Mononuclear cell (primary cell): Measurements from ENCODE around the gene C11orf98. TPM values are rescaled to one million over a fixed set of nuclear protein-coding genes. Genes with fewer than 3 reads are reported as not detected.

Source experiments
- H3K27me3 ChIP-seq: 2 replicates; pipeline ENCODE4 v1.6.0; 2011; ENCODE audit warnings: low read length, control low read depth; ENCODE audit not compliant: insufficient read depth
- H3K4me1 ChIP-seq: 2 replicates; pipeline ENCODE4 v1.5.1; 2011; ENCODE audit warnings: mild to moderate bottlenecking, low read length, control low read depth; ENCODE audit not compliant: insufficient read depth
- H3K4me3 ChIP-seq: 2 replicates; pipeline ENCODE4 v1.5.1; 2011; ENCODE audit warnings: mild to moderate bottlenecking, low read length, moderate library complexity
- H3K9me3 ChIP-seq: 2 replicates; pipeline ENCODE4 v1.5.1; 2011; ENCODE audit warnings: low read depth, mild to moderate bottlenecking, control low read depth, low read length
- total RNA-seq: library from RNA; depleted of rRNA; stranded (reverse); fragments of >200 nt; gene quantifications from one replicate; pipeline ENCODE4 v1.2.3, GENCODE V29; 2012

C11orf98 gene
- total RNA-seq, 1 donor, result 4.9 TPM

DNA sequence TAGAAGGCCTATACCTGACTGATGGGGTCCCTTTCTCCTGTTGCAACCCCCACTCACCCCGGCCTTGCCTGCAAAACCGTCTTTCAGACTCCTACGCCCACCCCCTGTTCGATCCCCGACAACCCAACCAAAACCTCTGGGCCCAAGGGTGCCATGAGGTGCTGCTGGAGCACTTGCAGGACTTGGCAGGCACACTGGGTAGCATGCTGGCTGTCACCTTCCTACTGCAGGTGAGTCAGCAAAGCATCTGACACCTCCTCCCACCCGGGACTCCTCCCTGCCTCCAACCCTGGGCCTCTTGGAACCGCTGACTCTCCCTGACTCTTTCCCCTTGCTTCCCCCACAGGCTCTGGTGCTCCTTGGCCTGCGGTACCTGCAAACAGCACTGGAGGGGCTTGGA lies 50.7 kb downstream of the C11orf98 start:
- H3K27me3 ChIP-seq, result no peaks in the 10 kb centered on the region
- H3K4me1 ChIP-seq, result peaks cover 19% of the 10 kb centered on the region
- no peak overlapping the region for H3K4me3 ChIP-seq
- H3K9me3 ChIP-seq, result no peaks in the 10 kb centered on the region

DNA sequence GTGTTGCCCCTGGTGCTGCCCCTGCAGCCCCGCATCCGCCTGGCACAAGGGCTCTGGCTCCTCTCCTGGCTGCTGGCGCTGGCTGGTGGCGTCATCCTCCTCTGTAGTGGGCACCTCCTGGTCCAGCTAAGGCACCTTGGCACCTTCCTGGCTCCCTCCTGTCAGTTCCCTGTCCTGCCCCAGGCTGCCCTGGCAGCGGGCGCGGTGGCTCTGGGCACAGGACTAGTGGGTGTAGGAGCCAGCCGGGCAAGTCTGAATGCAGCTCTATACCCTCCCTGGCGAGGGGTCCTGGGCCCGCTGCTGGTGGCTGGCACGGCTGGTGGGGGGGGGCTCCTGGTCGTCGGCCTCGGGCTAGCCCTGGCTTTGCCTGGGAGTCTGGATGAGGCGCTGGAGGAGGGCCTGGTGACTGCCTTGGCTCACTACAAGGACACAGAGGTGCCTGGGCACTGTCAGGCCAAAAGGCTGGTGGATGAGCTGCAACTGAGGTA lies 51.7 kb downstream of the C11orf98 start:
- H3K4me1 ChIP-seq, result peaks cover 19% of the 10 kb centered on the region
- H3K9me3 ChIP-seq, result no peaks in the 10 kb centered on the region
- H3K4me3 ChIP-seq, result no peak overlapping the region

More for the DNA sequence above, 51.7 kb downstream of the C11orf98 start:
- no peaks in the 10 kb centered on the region for H3K27me3 ChIP-seq

Other genes starting within 250 kb of the C11orf98 start
- gene SCGB1A1, start 246.2 kb downstream of the C11orf98 start, total RNA-seq, result not detected
- gene AHNAK, start 118.4 kb downstream of the C11orf98 start, total RNA-seq, result 281 TPM
- 2,066 TPM for gene EEF1G, start 91.3 kb downstream of the C11orf98 start, total RNA-seq
- 3.3 TPM for gene TUT1, start 73.7 kb downstream of the C11orf98 start, total RNA-seq
- gene MTA2, start 63.3 kb downstream of the C11orf98 start, total RNA-seq, result 102 TPM
- 32.2 TPM for gene EML3, start 52.4 kb downstream of the C11orf98 start, total RNA-seq
- 1.3 TPM for gene ROM1, start 52.0 kb downstream of the C11orf98 start, total RNA-seq
- 15.7 TPM for gene B3GAT3, start 43.2 kb downstream of the C11orf98 start, total RNA-seq
- gene GANAB, start 18.6 kb downstream of the C11orf98 start, total RNA-seq, result 50.1 TPM
- 12.4 TPM for gene INTS5, start 11.9 kb downstream of the C11orf98 start, total RNA-seq
- gene CSKMT, start 102 bp upstream of the C11orf98 start, total RNA-seq, result 58.0 TPM
- gene UQCC3, start 6.5 kb upstream of the C11orf98 start, total RNA-seq, result 1.3 TPM
- 5.9 TPM for gene LBHD1, start 7.1 kb upstream of the C11orf98 start, total RNA-seq
- gene UBXN1, start 13.9 kb upstream of the C11orf98 start, total RNA-seq, result 136 TPM
- not detected for gene LRRN4CL, start 24.3 kb upstream of the C11orf98 start, total RNA-seq
- 14.9 TPM for gene BSCL2, start 42.2 kb upstream of the C11orf98 start, total RNA-seq
- gene GNG3, start 42.5 kb upstream of the C11orf98 start, total RNA-seq, result not detected
- gene HNRNPUL2, start 62.2 kb upstream of the C11orf98 start, total RNA-seq, result 13.3 TPM
- 7.5 TPM for gene TTC9C, start 63.3 kb upstream of the C11orf98 start, total RNA-seq
- 5.7 TPM for gene ZBTB3, start 89.0 kb upstream of the C11orf98 start, total RNA-seq
- 32.0 TPM for gene POLR2G, start 96.4 kb upstream of the C11orf98 start, total RNA-seq
- gene TAF6L, start 106.2 kb upstream of the C11orf98 start, total RNA-seq, result 7.3 TPM
- 25.8 TPM for gene TMEM179B, start 122.2 kb upstream of the C11orf98 start, total RNA-seq
- 8.5 TPM for gene TMEM223, start 126.8 kb upstream of the C11orf98 start, total RNA-seq
- 169 TPM for gene NXF1, start 140.2 kb upstream of the C11orf98 start, total RNA-seq
- gene STX5, start 166.8 kb upstream of the C11orf98 start, total RNA-seq, result 48.2 TPM
- gene TEX54, start 167.6 kb upstream of the C11orf98 start, total RNA-seq, result 2.4 TPM
- gene WDR74, start 174.4 kb upstream of the C11orf98 start, total RNA-seq, result 143 TPM
- 125 TPM for gene SLC3A2, start 215.7 kb upstream of the C11orf98 start, total RNA-seq